Subcutaneous abdominal adipose tissue (tissue), 5 donors: Measurements from ENCODE around the gene EPC2.
"Not testable (repeated sequence)": the region's sequence is repeated elsewhere in the genome, so short reads cannot be mapped to it uniquely, and the experiment has no call there.

Source experiments
- H3K27ac ChIP-seq: one replicate; pipeline ENCODE4 v1.7.0; 2013; ENCODE audit warnings: low read depth, mild to moderate bottlenecking, inconsistent platforms, low read length, moderate library complexity
- H3K27me3 ChIP-seq, 5 donors: one replicate each; pipeline ENCODE4 v1.7.0; 2013; ENCODE audit warnings: low read length in 5 of 5, inconsistent platforms in 1 of 5; ENCODE audit not compliant: control insufficient read depth in 5 of 5, insufficient read depth in 4 of 5
- H3K36me3 ChIP-seq, 5 donors: one replicate each; pipeline ENCODE4 v1.7.0; 2013; ENCODE audit warnings: low read length in 5 of 5; ENCODE audit not compliant: control insufficient read depth in 5 of 5, insufficient read depth in 5 of 5
- H3K4me1 ChIP-seq, 5 donors: one replicate each; pipeline ENCODE4 v1.7.0; 2013; ENCODE audit warnings: low read length in 5 of 5, mild to moderate bottlenecking in 3 of 5, moderate library complexity in 1 of 5; ENCODE audit not compliant: control insufficient read depth in 5 of 5, insufficient read depth in 5 of 5
- H3K4me3 ChIP-seq, 5 donors: one replicate each; pipeline ENCODE4 v1.7.0; 2013; ENCODE audit warnings: low read length in 5 of 5, low read depth in 1 of 5
- H3K9ac ChIP-seq, 5 donors: one replicate each; pipeline ENCODE4 v1.7.0; 2013; ENCODE audit warnings: low read length in 5 of 5, mild to moderate bottlenecking in 4 of 5, moderate library complexity in 3 of 5
- H3K9me3 ChIP-seq, 5 donors: one replicate each; pipeline ENCODE4 v1.7.0; 2013; ENCODE audit warnings: low read length in 5 of 5; ENCODE audit not compliant: control insufficient read depth in 5 of 5
- donor health status: healthy.
- donor health status: healthy.
- donor health status: healthy.
- donor health status: healthy.
- donor health status: healthy.

EPC2 gene

DNA sequence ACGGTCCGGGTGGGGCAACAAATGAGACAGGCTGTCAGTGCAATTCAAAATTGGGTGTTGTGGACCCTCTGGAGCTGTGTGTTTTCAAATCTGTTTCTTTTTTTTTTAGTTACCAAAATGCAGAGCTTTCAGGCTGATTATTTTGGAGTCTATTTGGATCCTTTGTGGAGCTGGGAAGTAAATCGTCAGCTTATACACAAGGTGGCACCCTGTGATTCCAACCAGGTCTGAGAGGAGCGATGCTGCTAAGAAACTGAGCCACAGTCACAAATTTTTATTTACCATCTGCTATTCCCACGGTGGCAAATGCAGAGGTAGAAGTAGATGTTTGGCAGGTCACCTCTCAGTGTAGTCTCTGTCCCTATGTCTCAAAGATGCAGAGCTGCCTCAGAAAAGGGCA is 3.8 kb upstream of the EPC2 start:
- no peak overlapping the region for H3K9ac ChIP-seq
- H3K27me3 ChIP-seq, result peaks cover 0 to 3% (median 0%) of the 10 kb centered on the region in 5 donors
- no peak overlapping the region for H3K4me3 ChIP-seq
- H3K36me3 ChIP-seq, result no peaks in the 10 kb centered on the region
- H3K4me1 ChIP-seq, result peaks cover 5 to 19% (median 9%) of the 10 kb centered on the region in 5 donors
- no peaks in the 10 kb centered on the region for H3K9me3 ChIP-seq
- no peak overlapping the region for H3K27ac ChIP-seq

GRCh38 chr2:148642112-148642744 is 2.3 kb upstream of the EPC2 start:
- Histone ChIP-seq H3K9me3 (no peaks in the 10 kb centered on the region), H3K27me3 (peaks cover 0 to 3% (median 0%) of the 10 kb centered on the region in 5 donors), H3K4me1 (peaks cover 5 to 24% (median 17%) of the 10 kb centered on the region in 5 donors), H3K36me3 (no peaks in the 10 kb centered on the region), H3K27ac (no peak overlapping the region), H3K4me3 (no peak overlapping the region), H3K9ac (no peak overlapping the region)

GRCh38 chr2:148642891-148643416 is 1.6 kb upstream of the EPC2 start:
- Histone ChIP-seq H3K4me3 (peak overlapping the region in 1 of 5 donors; percentile 26), H3K9ac (no peak overlapping the region), H3K36me3 (no peaks in the 10 kb centered on the region), H3K4me1 (peaks cover 5 to 26% (median 17%) of the 10 kb centered on the region in 5 donors), H3K9me3 (no peaks in the 10 kb centered on the region), H3K27ac (no peak overlapping the region), H3K27me3 (peaks cover 0 to 3% (median 0%) of the 10 kb centered on the region in 5 donors)

DNA sequence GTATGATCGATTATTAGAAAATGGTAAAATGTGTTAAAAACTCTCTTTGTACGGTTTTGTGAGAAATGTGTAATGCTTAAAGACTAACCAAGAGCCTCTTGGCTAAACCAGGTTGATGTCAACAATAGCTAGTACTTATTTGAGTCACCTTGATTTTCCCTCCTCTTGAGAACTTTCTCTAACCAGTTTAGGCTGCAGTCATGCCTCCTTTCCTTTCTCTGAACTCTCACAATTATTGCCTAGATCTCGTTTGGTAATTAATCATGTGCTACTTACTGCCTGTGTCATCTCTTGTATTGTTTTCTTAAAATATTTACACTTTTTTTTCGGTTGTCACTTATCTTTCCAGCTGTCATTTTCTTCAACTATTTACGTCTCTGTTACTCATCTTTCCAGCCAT is 1.1 kb upstream of the EPC2 start:
- Histone ChIP-seq H3K27ac (no peak overlapping the region), H3K4me1 (peaks cover 5 to 27% (median 17%) of the 10 kb centered on the region in 5 donors), H3K9me3 (no peaks in the 10 kb centered on the region), H3K36me3 (no peaks in the 10 kb centered on the region), H3K9ac (peak overlapping the region in 3 of 5 donors; percentile 46 to 96 (median 80)), H3K27me3 (peaks cover 0 to 3% (median 0%) of the 10 kb centered on the region in 5 donors), H3K4me3 (peak overlapping the region; percentile 93 to 98 (median 97))

DNA sequence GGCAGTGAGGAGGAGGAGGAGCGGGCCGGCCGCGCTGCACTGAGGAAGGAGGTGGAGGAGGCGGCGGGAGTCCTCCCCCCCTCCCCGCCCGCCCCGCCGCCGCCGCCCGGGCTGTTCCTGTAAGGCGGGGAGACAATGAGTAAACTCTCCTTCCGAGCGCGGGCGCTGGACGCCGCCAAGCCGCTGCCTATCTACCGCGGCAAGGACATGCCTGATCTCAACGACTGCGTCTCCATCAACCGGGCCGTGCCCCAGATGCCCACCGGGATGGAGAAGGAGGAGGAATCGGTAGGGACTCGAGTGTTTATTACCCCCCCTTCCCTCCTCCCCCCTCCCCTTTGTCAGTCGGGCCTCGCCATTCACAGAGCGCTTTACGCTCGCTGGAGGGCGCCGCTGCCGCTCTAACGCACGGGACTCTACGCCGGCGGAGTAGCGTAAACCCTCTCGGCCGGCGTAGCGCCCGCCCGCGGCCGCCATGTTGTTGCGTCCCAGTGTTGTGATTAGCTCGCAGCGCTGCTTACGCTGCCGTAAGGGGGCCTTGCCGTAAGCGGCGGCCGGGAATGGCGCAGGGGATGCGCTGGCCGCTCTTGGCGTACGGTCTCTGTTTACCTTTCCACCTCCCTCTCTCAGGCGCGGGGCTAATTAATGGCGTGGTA is 460 bp downstream of the EPC2 start:
- Histone ChIP-seq H3K27ac (peak overlapping the region; percentile 89), H3K4me3 (peak overlapping the region; percentile 85 to 98 (median 95)), H3K27me3 (no peaks in the 10 kb centered on the region), H3K9me3 (no peaks in the 10 kb centered on the region), H3K9ac (peak overlapping the region; percentile 39 to 96 (median 88)), H3K4me1 (peaks cover 5 to 27% (median 19%) of the 10 kb centered on the region in 5 donors), H3K36me3 (no peaks in the 10 kb centered on the region)

DNA sequence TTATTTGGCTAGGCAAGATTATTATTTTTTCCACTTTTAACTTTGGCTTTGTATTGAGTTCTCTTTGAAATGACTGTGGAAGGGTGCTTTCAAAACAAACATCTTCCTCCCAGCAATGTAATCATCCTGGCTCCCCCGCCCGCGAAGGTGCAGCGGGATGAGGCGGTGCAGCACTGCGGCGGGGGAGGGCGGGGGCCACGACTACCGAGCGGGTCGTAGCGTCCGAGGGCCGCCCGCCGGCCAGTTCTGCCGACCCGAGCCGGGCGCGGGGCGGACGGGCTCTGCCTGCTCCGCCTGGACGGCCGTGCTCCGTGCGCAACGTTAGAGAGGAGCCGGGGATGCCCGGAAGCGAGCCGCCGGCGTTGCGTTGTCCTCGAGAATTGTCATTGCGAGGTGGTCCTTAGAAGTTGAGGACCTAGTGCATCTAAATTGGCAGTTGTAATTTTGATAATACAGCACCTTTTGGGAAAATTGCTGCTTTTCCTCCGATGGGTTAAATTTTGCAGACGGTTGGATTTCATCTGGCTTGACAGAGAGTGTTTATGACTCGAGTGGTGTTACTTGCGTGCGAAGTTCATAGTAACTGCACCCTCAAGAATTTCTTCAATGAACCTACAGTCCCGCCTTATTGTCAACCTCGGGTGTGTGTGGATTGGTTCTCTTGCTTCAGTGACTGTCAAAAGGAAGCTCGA is 1.1 kb downstream of the EPC2 start:
- peaks cover 5 to 27% (median 21%) of the 10 kb centered on the region in 5 donors for H3K4me1 ChIP-seq
- H3K27me3 ChIP-seq, result no peaks in the 10 kb centered on the region
- H3K27ac ChIP-seq, result peak overlapping the region; percentile 89
- H3K9me3 ChIP-seq, result no peaks in the 10 kb centered on the region
- H3K36me3 ChIP-seq, result no peaks in the 10 kb centered on the region
- H3K9ac ChIP-seq, result peak overlapping the region in 4 of 5 donors; percentile 85 to 88 (median 88)
- H3K4me3 ChIP-seq, result peak overlapping the region; percentile 85 to 98 (median 93)

- peak overlapping the region in 3 of 5 donors; percentile 85 to 88 (median 87) for H3K9ac ChIP-seq
Observed at GRCh38 chr2:148646231-148646559, 1.6 kb downstream of the EPC2 start.

GRCh38 chr2:148647711-148648110 is 3.2 kb downstream of the EPC2 start:
- H3K4me1 ChIP-seq, result peaks cover 5 to 32% (median 26%) of the 10 kb centered on the region in 5 donors

More at GRCh38 chr2:148646231-148646559, 1.6 kb downstream of the EPC2 start:
- Histone ChIP-seq H3K27ac (peak overlapping the region; percentile 89), H3K4me3 (peak overlapping the region; percentile 85 to 98 (median 93)), H3K36me3 (no peaks in the 10 kb centered on the region), H3K9me3 (no peaks in the 10 kb centered on the region), H3K27me3 (no peaks in the 10 kb centered on the region), H3K4me1 (peaks cover 5 to 29% (median 21%) of the 10 kb centered on the region in 5 donors)

GRCh38 chr2:148649936-148650335 is 5.4 kb downstream of the EPC2 start:
- H3K27me3 ChIP-seq, result no peaks in the 10 kb centered on the region
- no peaks in the 10 kb centered on the region for H3K9me3 ChIP-seq
- H3K27ac ChIP-seq, result no peak overlapping the region
- H3K4me1 ChIP-seq, result peaks cover 0 to 28% (median 25%) of the 10 kb centered on the region in 5 donors
- no peaks in the 10 kb centered on the region for H3K36me3 ChIP-seq
- no peak overlapping the region for H3K9ac ChIP-seq
- H3K4me3 ChIP-seq, result no peak overlapping the region

More at GRCh38 chr2:148647711-148648110, 3.2 kb downstream of the EPC2 start:
- H3K27me3 ChIP-seq, H3K4me3 ChIP-seq, H3K9ac ChIP-seq, H3K27ac ChIP-seq, H3K36me3 ChIP-seq, H3K9me3 ChIP-seq: not testable (repeated sequence)
